ENCODE data around the gene BAZ2A. TPM values are rescaled to one million over a fixed set of nuclear protein-coding genes. Genes with fewer than 3 reads are reported as not detected.
A peak's percentile ranks its signal among the peaks of the same experiment; 100 is the strongest.
"Not testable (repeated sequence)": the region's sequence is repeated elsewhere in the genome, so short reads cannot be mapped to it uniquely, and the experiment has no call there.

Gene BAZ2A
- total and polyA plus RNA-seq, 7 donors = 14.4 to 91.1 (median 46.6) TPM

DNA sequence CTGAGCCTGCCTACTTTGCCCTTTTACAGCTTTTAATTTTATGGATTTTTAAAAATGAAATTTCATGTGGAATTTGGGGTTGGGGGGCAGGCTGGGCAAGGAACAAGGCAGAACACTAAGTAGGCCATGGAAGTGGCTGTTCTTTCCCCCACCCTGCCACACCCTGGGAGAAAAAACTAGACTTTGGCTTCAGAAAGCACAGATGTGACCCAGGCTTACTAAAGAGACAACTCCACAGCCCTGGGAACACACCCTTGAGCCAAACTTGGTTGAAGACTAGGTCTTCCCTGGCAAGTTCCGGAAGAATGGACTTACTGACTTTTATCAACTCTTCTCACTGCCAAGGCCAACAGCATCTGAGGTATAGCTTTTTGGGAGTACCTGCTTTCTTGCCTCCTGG, 40.3 kb downstream of the BAZ2A start:
- Histone ChIP-seq H3K9me3 (no peaks in the 10 kb centered on the region), H3K4me1 (peaks cover 0 to 18% (median 11%) of the 10 kb centered on the region in 4 donors), H3K4me3 (no peak overlapping the region), H3K27ac (peak overlapping the region in 1 of 4 donors; percentile 34), H3K27me3 (no peaks in the 10 kb centered on the region), H3K36me3 (peaks cover 18 to 47% (median 29%) of the 10 kb centered on the region in 4 donors)
- 62 to 86% methylated on average over 1 of the region's 1 CpG for WGBS, 2 donors
- TF ChIP-seq CTCF (IDR thresholded peaks at IDR 0.05) (no peak), EP300 (IDR thresholded peaks at IDR 0.05) (no peak), POLR2AphosphoS5 (IDR thresholded peaks at IDR 0.05) (no peak), POLR2A (IDR thresholded peaks at IDR 0.05) (no peak)
- DNase-seq = no peak
- intact Hi-C loops (cut with DNase I) = no loop called here

DNA sequence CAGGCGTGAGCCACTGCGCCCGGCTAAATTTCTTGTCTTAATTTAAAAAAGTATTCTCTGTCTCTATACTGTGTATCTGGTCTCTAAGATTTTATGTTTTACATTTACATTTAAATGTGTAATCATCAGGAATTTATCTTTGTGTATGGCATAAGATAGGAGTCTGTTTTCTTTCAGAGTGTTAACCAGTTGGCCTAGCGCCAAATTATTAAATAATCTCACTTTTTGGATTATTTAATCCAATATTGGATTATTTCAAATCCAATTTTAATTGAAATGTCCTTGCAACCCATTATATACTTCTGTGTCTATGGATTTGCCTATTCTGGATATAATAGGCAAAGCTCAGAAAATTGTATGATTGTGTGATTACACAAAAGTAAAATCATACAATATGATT, 45.0 kb downstream of the BAZ2A start:
- no peak overlapping the region for H3K4me3 ChIP-seq
- no peak for TF ChIP-seq CTCF (IDR thresholded peaks at IDR 0.05)
- TF ChIP-seq EP300 (IDR thresholded peaks at IDR 0.05) = no peak
- no peak for TF ChIP-seq POLR2AphosphoS5 (IDR thresholded peaks at IDR 0.05)
- intact Hi-C loops (cut with DNase I) = no loop called here
- H3K9me3 ChIP-seq = no peaks in the 10 kb centered on the region
- WGBS, 2 donors = 95 to 96% methylated on average over 4 of the region's 4 CpGs
- no peak for DNase-seq
- H3K36me3 ChIP-seq = peaks cover 18 to 86% (median 55%) of the 10 kb centered on the region in 4 donors
- peaks cover 0 to 4% (median 0%) of the 10 kb centered on the region in 4 donors for H3K4me1 ChIP-seq
- H3K27me3 ChIP-seq = no peaks in the 10 kb centered on the region
- H3K27ac ChIP-seq = no peak overlapping the region

- no peak for DNase-seq
- Histone ChIP-seq H3K27ac (no peak overlapping the region), H3K4me1 (no peaks in the 10 kb centered on the region), H3K4me3 (no peak overlapping the region), H3K36me3 (peaks cover 0 to 62% (median 29%) of the 10 kb centered on the region in 4 donors), H3K9me3 (no peaks in the 10 kb centered on the region), H3K27me3 (no peaks in the 10 kb centered on the region)
- intact Hi-C loops (cut with DNase I) = no loop called here
- no peak for TF ChIP-seq CTCF (IDR thresholded peaks at IDR 0.05)
- TF ChIP-seq POLR2A (IDR thresholded peaks at IDR 0.05) = no peak
- no peak for TF ChIP-seq POLR2AphosphoS5 (IDR thresholded peaks at IDR 0.05)
- no peak for TF ChIP-seq EP300 (IDR thresholded peaks at IDR 0.05)
- 80 to 87% methylated on average over 10 of the region's 10 CpGs for WGBS, 2 donors
Observed at GRCh38 chr12:56581418-56582145, 48.5 kb downstream of the BAZ2A start.

DNA sequence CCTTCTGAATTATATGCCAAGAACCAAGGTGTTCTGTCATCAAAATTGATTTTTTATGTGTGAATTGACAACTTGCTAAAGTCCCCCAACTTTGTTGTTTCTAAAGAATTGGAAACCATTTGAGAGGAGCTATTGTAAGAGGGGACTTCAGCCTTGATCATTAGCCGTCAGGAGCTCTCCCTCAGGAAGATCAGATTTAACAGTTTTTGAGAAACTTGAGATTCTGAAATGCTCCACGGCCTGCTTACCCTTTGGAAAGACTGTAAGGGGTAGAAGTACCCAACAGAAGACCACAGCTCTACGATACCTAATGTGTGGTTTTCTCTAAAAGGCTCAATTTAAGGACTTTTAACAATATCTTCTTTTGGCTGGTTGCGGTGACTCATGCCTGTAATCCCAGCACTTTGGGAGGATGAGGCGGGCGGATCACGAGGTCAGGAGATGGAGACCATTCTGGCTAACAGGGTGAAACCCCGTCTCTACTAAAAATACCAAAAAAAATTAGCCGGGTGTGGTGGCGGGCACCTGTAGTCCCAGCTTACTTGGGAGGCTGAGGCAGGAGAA, 51.1 kb downstream of the BAZ2A start:
- Histone ChIP-seq H3K27me3 (no peaks in the 10 kb centered on the region), H3K9me3 (no peaks in the 10 kb centered on the region), H3K36me3 (peaks cover 0 to 71% (median 35%) of the 10 kb centered on the region in 4 donors), H3K4me1 (no peaks in the 10 kb centered on the region), H3K4me3 (no peak overlapping the region), H3K27ac (no peak overlapping the region)
- 90 to 96% methylated on average over 10 of the region's 10 CpGs for WGBS, 2 donors
- no peak for DNase-seq
- intact Hi-C loops (cut with DNase I) = no loop called here
- TF ChIP-seq CTCF (IDR thresholded peaks at IDR 0.05) = no peak

DNA sequence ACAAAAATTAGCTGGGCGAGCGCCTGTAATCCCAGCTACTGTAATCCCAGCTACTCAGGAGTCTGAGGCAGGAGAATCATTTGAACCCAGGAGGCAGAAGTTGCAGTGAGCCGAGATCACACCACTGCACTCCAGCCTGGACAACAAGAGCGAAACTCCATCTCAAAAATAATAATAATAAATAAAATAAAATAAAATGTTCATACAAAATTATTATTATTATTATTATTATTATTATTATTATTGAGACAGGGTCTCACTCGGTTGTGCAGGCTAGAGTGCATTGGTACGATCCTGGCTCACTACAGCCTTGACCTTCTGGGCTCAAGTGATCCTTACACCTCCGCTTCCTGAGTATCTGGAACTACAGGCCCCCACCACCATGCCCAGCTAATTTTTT, 52.9 kb downstream of the BAZ2A start:
- H3K27ac ChIP-seq; H3K27me3 ChIP-seq; H3K4me3 ChIP-seq; H3K9me3 ChIP-seq; intact Hi-C loops (cut with DNase I); DNase-seq; H3K4me1 ChIP-seq: not testable (repeated sequence)
- WGBS, 2 donors = 96% methylated on average over 7 of the region's 7 CpGs
- H3K36me3 ChIP-seq = peaks cover 0 to 61% (median 26%) of the 10 kb centered on the region in 4 donors

Data from sigmoid colon (tissue), 7 donors.